NCI-H2227 (cell line): ENCODE data around the gene PPIL4.

ENCODE experiments used
- DNase-seq: peaks from one replicate; lab custom pipeline; 2025; ENCODE audit not compliant: unreplicated experiment; lab: John Stamatoyannopoulos, UW

Gene PPIL4

GRCh38 chr6:149484733-149485700 is 60.8 kb downstream of the PPIL4 start, which contains the start of gene ZC3H12D:
TSS of gene ZC3H12D (minus strand) at chr6:149485014. CDS start at chr6:149474543, 10,471 bp downstream.
- peak; percentile 2 for DNase-seq

- DNase-seq: no peak
Observed at GRCh38 chr6:149483849-149484655, 61.8 kb downstream of the PPIL4 start.

- no peak for DNase-seq
Observed at GRCh38 chr6:149483334-149483725, 62.5 kb downstream of the PPIL4 start.

GRCh38 chr6:149482545-149483333 is 63.1 kb downstream of the PPIL4 start:
- no peak for DNase-seq

- no peak for DNase-seq
Observed at GRCh38 chr6:149480502-149481280, 65.2 kb downstream of the PPIL4 start.

GRCh38 chr6:149478631-149479314 is 67.1 kb downstream of the PPIL4 start:
- DNase-seq: no peak

- DNase-seq: no peak
Observed at GRCh38 chr6:149477544-149477943, 68.3 kb downstream of the PPIL4 start.

GRCh38 chr6:149476789-149477455 is 68.9 kb downstream of the PPIL4 start:
- no peak for DNase-seq

- no peak for DNase-seq
Observed at GRCh38 chr6:149474108-149474935, 71.5 kb downstream of the PPIL4 start.

- peak; percentile 45 for DNase-seq
Observed at GRCh38 chr6:149473080-149474052, 72.5 kb downstream of the PPIL4 start.

GRCh38 chr6:149472241-149472640 is 73.6 kb downstream of the PPIL4 start:
- DNase-seq: no peak

- DNase-seq: no peak
Observed at GRCh38 chr6:149471801-149472200, 74.0 kb downstream of the PPIL4 start.

- DNase-seq: no peak
Observed at GRCh38 chr6:149470948-149471347, 74.9 kb downstream of the PPIL4 start.

- no peak for DNase-seq
Observed at GRCh38 chr6:149468179-149468578, 77.7 kb downstream of the PPIL4 start.

GRCh38 chr6:149467265-149467664 is 78.6 kb downstream of the PPIL4 start:
- DNase-seq: no peak

- DNase-seq: no peak
Observed at GRCh38 chr6:149464411-149464810, 81.4 kb downstream of the PPIL4 start.

- DNase-seq: no peak
Observed at GRCh38 chr6:149463781-149464180, 82.1 kb downstream of the PPIL4 start.
